Putamen (tissue), 1 donor: ENCODE results near the gene ERH.
A peak's percentile ranks its signal among the peaks of the same experiment; 100 is the strongest.
"Not testable (repeated sequence)": the region's sequence is repeated elsewhere in the genome, so short reads cannot be mapped to it uniquely, and the experiment has no call there.

Experiments
- DNase-seq: peaks from one replicate; pipeline ENCODE4 v3.0.0-alpha.2; 2016; ENCODE audit warnings: low spot score

The ERH gene

DNA sequence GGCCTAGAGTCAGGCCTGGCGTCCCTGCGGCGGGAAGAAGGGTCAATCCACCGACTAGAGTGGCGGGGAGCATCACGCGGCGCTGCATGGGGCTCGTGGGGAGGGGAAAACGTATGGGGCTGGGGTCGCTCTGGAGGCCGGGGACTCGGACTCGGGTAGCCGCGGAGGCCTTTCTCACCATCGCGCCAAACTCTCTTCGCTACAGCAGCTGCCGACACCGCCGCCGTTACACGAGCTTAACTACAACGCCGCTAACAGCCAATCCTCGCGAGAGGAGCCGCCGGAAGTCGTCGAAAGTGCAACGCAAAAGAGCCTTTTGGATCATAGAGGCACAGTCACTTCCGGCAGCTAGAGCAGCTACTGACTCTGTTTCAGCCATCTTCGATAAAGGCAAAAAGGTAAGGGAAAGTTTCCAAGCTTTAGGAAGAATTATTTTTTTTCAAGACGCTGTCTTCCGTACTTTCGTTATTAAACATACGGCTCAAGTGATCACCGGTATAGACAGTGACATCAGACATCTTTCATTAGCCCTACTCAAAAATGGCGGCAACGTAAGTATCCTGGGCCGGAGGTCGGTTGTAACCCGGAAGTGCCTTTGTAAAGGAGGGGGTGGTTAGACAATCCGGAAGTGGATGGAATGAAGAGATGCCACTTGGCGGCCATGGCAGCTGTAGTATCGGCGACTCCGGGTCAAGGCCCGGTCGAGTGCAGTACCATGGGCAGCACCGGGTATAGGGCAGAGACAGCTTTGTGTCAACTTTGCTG is at the start of gene ERH, which contains the start of gene SLC39A9:
Gene ERH, minus strand, starts transcription at position 247 of the 765 bp plus-strand sequence. Its CDS starts 66 bp downstream, at position 181.
Gene SLC39A9, plus strand, starts transcription at position 640 of the 765 bp plus-strand sequence. CDS start 678 bp downstream, outside the sequence.
- DNase-seq = peak; percentile 98

DNA sequence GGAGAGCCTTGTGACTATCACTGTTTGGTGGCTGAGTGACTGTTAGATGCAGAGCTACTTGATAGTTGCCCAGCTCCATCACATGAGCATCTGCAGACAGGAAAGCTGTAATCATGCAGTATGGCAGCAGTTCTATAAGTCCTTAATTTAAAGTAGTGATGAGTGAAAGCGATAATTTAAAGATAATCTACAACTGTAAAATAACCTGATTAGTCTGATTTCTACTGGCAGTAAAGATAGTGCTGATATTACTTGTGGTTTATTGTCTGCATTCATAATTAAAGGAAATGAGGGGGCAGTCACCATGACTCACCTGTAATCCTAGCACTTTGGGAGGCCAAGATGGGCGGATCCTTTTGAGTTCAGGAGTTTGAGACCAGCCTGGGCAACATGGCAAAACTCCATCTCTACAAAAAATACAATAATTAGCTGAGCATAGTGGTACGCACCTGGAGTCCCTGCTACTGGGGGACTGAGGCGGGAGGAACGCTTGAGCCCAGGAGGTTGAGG is 45.3 kb upstream of the ERH start:
- no peak for DNase-seq

DNA sequence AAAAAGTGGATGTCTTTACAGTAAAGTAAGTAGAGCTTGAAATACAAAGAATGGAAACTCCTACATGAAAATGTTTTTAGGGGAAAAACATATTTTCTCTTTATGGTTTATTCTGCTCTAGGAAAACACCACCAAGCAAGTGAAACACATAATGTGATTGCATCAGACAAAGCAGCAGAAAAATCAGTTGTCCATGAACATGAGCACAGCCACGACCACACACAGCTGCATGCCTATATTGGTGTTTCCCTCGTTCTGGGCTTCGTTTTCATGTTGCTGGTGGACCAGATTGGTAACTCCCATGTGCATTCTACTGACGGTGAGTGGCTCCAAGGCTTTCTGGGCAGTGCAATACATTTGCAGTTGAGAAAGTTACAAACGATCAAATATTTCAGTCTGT is 43.8 kb upstream of the ERH start:
- no peak for DNase-seq

DNA sequence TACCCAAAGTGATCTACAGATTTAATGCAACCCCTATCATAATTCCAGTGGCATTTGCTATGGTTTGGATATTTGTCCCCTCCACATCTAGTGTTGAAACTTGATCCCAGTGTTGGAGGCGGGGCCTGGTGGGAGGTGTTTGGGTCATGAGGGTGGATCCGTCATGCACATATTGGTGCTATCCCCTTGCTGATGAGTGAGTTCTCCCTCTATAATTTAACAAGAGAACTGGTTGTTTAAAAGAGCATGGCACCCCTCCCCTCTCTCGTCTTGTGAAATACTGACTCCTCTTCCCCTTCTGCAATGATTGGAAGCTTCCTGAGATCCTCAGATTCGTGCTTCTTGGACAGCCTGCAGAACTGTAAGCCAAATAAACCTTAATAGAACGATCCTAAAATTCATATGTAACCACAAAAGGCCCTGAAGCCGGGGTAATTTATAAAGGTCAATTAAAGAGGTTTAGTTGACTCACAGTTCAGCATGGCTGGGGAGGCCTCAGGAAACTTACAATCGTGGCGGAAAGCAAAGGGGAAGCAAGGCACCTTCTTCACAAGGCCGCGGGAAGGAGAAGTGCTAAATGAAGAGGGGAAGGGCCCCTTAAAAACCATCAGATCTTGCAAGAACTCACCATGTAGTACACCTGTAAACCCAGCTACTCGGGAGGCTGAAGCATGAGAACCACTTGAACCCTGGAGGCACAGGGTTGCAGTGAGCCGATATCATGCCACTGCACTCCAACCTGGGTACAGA is 41.6 kb upstream of the ERH start:
- no peak for DNase-seq

DNA sequence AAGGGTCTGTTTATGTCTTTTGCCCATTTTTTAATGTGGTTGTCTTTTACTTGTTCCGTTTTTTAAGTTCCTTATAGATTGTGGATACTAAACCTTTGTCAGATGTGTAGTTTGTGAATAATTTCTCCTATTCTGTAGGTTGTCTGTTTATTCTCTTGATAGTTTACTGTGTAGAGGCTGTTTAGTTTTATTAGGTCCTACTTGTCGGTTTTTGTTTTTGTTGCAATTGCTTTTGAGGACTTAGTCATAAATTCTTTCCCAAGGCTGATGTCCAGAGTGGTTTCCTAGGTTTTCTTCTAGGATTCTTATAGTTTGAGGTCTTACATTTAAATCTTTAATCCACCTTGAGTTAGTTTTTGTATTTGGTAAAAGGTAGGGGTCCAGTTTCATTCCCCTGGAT is 34.3 kb upstream of the ERH start:
- DNase-seq = no peak

DNA sequence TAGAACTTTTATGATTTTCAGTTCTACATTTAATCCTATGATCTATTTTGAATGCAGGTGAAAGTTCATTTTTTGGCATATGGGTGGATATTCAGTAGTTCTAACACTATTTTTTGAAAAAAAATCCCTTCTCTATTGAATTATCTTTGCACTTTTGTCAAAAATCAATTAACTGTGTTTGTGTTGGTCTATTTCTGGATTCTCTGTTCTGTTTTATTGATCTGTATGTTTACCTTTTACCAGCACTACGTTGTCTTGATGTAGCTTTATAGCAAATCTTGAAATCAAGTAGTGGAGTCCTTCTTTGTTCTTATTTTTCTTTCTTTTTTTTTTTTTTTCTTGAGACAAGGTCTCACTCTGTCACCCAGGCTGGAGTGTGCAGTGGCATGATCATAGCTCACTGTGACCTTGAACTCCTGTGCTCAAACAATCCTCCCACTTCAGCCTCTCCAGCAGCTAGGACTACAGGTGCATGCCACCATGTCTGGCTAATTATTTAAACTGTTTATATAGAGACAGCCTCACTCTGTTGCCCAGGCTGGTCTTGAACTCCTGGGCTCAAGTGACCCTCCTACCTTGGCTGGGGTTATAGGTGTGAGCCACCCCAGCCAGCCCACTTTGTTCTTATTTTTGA is 32.3 kb upstream of the ERH start:
- DNase-seq = no peak

DNA sequence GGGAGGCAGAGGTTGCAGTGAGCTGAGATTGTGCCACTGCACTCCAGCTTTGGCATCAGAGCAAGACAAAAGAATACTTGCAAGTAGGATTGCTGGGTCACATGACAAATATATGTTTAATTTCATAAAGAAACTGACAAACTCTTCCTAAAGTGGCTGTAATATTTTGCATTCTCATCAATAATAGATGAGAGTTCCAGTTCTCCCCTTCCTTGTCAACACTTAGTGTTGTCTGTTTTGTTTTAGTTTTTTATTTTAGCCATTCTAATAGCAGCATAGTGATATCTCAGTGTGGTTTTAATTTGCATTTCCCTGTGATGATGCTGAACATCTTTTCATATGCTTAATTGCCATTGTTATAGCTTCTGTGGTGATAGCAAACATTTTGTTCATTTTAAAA is 31.5 kb upstream of the ERH start:
- DNase-seq = no peak

DNA sequence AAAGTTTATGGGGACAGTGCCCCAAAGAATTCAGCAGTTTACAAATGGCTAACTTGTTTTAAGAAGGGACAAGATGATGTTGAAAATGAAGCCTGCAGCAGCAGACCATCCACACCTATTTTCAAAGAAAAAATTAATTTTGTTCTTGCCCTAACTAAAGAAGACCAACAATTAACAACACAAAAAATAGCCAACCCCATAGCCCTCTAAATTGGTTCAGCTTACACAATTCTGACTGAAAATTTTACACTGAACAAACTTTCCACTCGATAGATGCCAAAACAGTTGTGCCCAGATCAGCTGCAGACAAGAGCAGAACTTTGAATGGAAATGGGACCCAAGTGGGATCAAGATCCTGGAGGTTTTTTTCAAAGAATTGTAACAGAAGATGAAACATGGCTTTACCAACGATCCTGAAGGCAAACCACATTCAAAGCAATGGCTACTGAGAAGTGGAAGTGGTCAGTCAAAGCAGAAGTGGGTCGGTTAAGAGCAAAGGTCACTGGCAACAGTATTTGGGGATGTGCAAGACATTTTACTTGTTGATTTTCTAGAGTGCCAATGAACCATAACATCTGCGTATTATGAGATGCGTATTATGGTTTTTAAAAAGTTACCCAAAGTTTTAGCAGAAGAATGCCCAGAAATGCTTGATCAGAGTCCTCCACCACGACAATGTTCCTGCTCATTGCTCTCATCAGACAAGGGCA is 30.3 kb upstream of the ERH start:
- DNase-seq = no peak

DNA sequence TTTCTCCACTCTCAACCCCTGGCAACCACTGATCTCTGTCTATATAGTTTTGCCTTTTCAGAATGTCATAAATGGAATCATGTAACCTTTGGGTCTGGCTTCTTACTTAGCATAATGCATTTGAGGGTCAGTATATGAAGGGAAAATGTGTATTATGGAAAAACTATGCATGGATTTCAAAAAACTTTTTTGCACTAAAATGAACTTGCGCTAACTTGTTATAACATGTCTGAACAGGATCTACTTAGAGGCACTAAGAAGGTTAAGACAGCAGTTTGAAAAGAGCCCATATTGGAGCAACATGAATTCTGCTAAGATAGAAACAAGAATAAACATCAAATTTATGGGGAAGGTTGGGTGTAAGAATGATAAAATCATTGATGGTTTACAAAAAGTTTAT is 29.5 kb upstream of the ERH start:
- DNase-seq = no peak

DNA sequence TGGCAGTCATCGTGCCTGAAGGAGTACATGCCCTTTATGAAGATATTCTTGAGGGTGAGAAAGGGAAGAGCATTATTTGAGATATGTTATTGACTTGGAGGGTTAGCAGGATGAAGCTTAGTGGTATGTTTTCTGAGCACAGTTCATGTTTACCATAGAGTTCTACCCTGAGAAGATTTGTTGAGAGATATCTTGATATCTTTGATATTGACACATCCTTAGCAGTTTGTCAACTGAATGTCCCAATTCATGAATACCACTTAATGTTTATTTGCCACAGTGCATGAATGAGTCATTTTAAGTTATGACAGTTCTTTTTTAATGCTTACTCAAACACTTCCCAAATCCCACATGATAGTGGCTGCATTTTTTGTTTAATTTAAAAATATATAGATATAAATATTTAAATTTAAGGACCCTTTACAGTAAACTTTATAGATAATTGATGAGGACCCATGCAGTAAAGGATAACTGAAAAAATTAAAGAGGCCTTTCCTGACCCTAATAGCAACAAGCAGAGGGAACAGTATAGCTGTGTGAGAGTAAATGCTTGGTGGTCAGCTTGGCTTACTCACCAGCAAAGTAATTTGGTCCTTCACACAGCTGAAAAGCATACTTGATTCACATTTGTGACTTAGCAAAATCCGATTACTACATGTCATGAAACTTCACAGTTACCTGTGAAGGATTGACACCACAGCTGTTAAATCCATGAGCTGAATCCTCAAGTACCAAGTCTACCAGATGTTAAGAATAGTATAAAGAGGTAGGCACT is 26.2 kb upstream of the ERH start:
- no peak for DNase-seq

DNA sequence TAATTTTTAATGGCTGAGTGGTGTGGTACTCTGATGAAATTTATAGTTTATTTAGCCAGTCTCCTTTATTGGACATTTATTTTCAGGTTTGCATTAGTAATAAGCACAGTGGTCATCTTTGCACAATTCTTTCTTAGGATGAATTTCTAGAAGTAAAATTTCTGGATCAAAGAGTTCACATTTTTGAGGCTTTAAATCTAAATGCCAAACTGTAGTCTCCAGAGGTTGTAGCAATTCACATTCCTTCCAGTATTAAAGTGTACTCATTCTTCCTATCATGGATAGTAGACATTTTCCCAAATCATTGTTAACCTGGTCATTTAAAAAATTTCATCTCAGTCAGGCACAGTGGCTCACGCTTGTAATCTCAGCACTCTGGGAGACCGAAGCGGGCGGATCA is 25.2 kb upstream of the ERH start:
- DNase-seq = no peak

DNA sequence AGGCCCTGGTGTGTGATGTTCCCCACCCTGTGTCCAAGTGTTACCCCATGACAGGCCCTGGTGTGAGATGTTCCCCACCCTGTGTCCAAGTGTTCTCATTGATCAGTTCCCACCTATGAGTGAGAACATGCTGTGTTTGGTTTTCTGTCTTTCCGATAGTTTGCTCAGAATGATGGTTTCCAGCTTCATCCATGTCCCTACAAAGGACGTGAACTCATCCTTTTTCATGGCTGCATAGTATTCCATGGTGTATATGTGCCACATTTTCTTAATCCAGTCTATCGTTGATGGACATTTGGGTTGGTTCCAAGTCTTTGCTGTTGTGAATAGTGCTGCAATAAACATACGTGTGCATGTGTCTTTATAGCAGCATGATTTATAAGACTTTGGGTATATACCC is 18.0 kb upstream of the ERH start:
- not testable (repeated sequence) for DNase-seq

DNA sequence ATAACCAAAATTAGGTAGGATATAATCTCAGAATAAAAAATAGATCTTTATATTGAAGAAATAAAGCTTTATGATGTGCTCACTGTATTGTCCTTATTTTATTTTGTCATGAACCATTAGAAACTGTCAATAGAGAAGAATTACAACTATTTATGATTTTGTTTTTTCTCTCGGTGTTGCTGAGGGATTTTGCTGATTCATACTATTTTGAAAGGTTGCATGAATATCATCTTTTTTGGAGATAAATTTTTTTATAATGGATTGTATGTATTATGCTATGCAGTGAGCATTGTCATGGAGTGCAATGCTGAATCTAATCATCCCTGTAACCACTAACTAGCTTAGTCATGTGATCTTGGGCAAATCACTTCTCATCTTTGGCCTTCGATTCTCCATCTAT is 15.4 kb upstream of the ERH start:
- no peak for DNase-seq

DNA sequence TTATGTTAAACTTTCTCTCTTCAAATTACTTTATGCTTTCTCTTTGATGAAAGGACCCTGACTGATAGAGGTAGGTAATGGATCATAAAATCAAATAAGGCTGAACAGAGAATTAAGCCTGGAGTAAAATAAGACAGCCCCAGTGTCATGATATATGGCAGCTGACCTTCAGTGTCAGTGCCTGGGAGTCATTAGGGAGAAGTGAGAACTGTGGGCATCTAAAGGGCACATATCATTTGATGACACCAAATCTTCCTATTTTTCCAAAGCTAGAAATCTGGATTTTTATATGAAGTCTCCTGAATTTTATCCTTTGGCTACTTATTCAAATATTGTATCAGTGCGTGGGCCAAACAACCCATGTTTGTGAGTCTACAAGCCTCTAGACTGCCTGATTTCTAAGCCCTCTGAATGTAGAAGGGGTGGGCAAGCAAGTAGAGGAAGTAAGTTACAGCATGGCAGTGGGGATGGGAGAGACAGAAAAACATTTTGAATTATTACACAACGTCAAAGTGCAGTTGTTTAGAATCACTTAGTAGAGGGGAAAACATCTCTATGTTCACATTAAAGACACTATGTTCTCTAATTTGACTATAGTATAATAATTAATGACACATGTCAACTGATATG is 10.3 kb upstream of the ERH start:
- no peak for DNase-seq

DNA sequence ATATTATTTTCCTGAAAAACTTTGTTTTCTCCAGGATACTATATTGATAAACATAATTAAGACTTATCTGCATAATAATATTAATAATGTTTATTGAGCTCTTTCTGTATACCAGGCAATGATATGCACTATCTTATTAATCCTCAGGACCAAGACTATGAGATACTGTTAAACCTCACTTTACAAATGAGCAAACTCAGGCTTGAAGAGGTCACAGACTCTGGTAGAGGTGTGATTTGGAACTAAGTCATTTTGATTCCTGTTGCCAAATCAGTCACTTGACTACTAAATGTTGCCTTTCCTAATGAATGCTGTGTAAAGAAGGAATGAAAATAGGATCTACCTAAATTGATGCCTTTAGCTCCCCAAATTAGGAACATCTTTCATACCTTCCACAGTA is 7.7 kb upstream of the ERH start:
- no peak for DNase-seq

DNA sequence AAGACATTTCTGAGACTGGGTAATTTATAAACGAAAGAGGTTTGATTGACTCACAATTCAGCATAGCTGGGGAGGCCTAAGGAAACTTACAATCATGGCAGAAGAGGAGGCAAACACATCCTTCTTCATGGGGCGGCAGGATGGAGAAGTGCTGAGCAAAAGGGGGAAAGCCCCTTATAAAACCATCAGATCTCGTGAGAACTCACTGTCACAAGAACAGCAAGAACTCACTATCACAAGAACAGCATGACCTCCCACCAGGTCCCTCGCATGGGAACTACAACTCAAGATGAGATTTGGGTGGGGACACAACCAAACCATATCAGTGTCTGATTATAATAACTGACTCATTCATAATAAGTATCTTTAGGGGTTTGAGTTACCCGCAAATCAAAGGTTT is 6.8 kb upstream of the ERH start:
- no peak for DNase-seq

DNA sequence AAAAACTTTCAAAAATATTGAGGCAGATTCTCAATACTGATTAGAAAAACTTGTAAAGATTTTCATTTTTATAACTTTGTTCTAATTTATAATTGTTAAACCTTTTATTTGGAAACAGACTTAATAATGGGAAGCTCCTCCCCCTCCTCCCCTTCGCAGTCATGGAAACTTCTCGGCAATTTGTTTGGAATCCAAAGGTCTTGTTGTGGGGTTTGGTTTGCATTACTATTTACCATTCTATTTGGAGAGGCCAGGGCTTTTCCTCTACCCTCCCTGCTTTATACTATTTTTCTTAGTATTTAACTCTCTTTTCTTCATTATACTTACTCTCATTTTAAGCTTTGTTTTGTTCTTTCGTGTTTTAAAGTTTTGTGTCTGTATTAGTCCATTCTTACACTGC is 6.4 kb upstream of the ERH start:
- no peak for DNase-seq

DNA sequence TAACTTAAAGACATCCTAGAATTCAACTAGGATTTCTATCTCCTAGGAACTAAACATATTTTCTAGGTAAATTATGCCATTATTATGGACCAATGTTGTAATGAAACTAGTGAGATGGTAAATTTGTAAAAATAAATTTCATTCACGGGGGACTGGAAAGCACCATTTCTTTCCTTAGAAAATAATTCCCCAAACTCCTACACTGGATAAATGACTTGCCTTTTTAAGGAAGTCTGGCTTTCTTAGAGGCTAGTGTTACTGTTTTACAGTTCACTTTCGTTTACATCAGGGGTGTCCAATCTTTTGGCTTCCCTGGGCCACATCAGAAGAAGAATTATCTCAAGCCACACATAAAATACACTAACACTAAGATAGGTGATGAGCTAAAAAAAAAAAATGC is 3.7 kb upstream of the ERH start:
- DNase-seq = no peak

DNA sequence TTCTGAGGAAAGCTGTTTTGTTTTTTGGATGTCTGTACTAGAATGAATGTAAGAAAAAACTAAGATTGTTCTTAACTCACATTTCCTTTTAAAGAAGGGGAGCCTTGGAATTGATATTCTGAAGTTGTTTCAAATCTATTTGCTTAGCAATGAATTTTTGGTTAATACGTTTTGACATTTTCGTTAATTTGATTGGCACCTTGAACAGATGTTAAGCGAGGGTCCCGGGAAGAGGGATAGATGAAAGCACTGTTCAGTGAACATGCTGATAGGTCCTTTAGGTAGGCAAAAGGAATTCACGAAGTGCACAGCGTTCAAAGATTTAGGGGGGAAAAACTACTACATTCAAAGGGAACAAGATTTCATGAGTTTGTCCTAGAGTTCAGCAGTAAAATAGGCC is 2.1 kb upstream of the ERH start:
- DNase-seq = no peak

DNA sequence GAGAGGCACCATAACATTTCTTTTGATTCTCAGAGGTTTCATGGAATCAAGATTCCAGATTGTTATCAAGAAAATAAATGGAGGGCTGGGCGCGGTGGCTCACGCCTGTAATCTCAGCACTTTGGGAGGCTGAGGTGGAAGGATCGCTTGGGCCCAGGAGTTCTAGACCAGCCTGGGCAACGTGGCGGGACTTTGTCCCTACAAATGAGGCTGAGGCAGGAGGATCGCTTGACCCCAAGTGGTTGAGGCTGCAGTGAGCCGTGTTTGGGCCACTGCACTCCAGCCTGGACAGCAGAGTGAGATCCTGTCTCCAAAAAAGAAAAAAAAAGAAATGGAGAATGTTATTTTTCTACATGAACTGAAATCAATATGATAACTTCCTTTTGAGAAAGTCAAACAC is 1.7 kb upstream of the ERH start:
- no peak for DNase-seq

DNA sequence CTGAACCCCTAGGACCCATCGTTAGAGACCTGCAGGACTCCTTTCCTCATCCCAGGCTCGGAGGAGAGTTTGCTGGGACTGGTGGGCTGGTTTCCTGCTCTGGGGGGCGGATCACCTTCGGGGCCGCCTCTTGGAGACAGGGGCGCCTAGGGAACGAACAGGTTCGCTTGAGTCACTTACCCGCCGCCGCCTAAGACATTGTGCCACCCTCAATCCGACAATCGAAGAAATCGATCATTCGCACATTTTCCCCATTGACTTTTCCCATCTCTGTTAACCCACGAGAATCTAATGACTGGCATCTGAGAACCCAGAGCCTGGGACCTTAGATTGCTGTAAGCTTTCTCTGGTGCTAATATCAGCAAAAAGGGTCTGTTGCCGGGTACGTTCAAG is 715 bp upstream of the ERH start:
- DNase-seq = peak; percentile 1
